HCT116 (cell line): ENCODE results near the gene C2orf72. TPM values are rescaled to one million over a fixed set of nuclear protein-coding genes. Genes with fewer than 3 reads are reported as not detected.

Experiments
- ATAC-seq: fragments of 200-7000 bp; cut with Tn5 transposase; 2 replicates; pipeline ENCODE4 v1.9.1; 2020; ENCODE audit warnings: mild to moderate bottlenecking, moderate library complexity
- BruUV-seq: library from RNA; stranded (reverse); fragments of 400-500 nt; replicated peaks from 2 replicates; lab custom pipeline; 2021; lab: Mats Ljungman, UMichigan
- CTCF ChIA-PET: fragments of 300-600 bp; sonication (Branson Sonifier 250); formaldehyde crosslinking; loops from one replicate; lab custom pipeline; 2021; ENCODE audit warnings: antibody characterized with exemption; lab: Charles Lee
- POLR2A ChIA-PET: fragments of 300-600, 350-600 bp; sonication (Branson Sonifier 250); formaldehyde crosslinking; loops from one replicate; lab custom pipeline; 2021; ENCODE audit warnings: antibody characterized with exemption; lab: Charles Lee
- RAD21 ChIA-PET, 2 experiments: fragments of 300-600 bp; sonication (Branson Sonifier 250); formaldehyde crosslinking; loops; one replicate each; lab custom pipeline; 2023; ENCODE audit warnings: low total read pairs in 2 of 2; ENCODE audit not compliant: uncharacterized antibody in 2 of 2, unreplicated experiment in 2 of 2, low non-redundant PET in 1 of 2; lab: Charles Lee
- DNase-seq: peaks from one replicate; pipeline ENCODE4 v3.0.0-alpha.2; 2010; ENCODE audit warnings: low read depth, low spot score
- H2AFZ ChIP-seq: fragments of 200-600 bp; shearing (Covaris generic), sonication (generic); 2 replicates; pipeline ENCODE4 v1.6.1; 2017; ENCODE audit warnings: low read depth, mixed run types, mixed read lengths, antibody characterized with exemption, low read length; ENCODE audit not compliant: poor library complexity, severe bottlenecking
- H3K27ac ChIP-seq: 2 replicates; pipeline ENCODE4 v1.5.1; 2012; ENCODE audit warnings: low read depth, low read length
- H3K27me3 ChIP-seq: fragments of 200-600 bp; sonication (generic); 2 replicates; pipeline ENCODE4 v1.6.1; 2016; ENCODE audit warnings: mixed run types, low read length, mixed read lengths; ENCODE audit not compliant: insufficient read depth
- H3K36me3 ChIP-seq, 2 experiments: fragments of 200-500 bp in 1 of 2; fragments of 200-600 bp in 1 of 2; sonication (Bioruptor generic) in 1 of 2; sonication (generic) in 1 of 2; 2 replicates each; pipeline versions ENCODE4 v1.5.1 to v1.6.1; 2014 to 2016; ENCODE audit warnings: low read length in 2 of 2, inconsistent platforms in 1 of 2, mixed read lengths in 1 of 2, mixed run types in 1 of 2; ENCODE audit not compliant: insufficient read depth in 2 of 2, control insufficient read depth in 1 of 2
- H3K4me1 ChIP-seq, 2 experiments: fragments of 200-600 bp in 1 of 2; sonication (generic) in 1 of 2; 2 replicates each; pipeline versions ENCODE4 v1.5.1 to v1.6.1; 2012 to 2017; ENCODE audit warnings: low read length in 2 of 2, inconsistent platforms in 1 of 2, mild to moderate bottlenecking in 1 of 2, mixed read lengths in 1 of 2, mixed run types in 1 of 2, moderate library complexity in 1 of 2; ENCODE audit not compliant: insufficient read depth in 2 of 2, control insufficient read depth in 1 of 2
- H3K4me2 ChIP-seq: fragments of 200-600 bp; sonication (generic); 2 replicates; pipeline ENCODE4 v1.6.1; 2017; ENCODE audit warnings: mixed run types, low read length, mixed read lengths
- H3K4me3 ChIP-seq, 2 experiments: fragments of 200-600 bp in 1 of 2; sonication (generic) in 1 of 2; replicated peaks in 1 of 2; 2 replicates each; pipeline ENCODE4 v1.5.1; 2011 to 2016; ENCODE audit warnings: low read length in 2 of 2, control low read depth in 1 of 2, low read depth in 1 of 2, mild to moderate bottlenecking in 1 of 2, mixed read lengths in 1 of 2, mixed run types in 1 of 2
- H3K79me2 ChIP-seq: fragments of 200-600 bp; sonication (generic); 2 replicates; pipeline ENCODE4 v1.6.1; 2017; ENCODE audit warnings: mild to moderate bottlenecking, mixed run types, low read length, moderate library complexity, mixed read lengths; ENCODE audit not compliant: insufficient read depth
- H3K9ac ChIP-seq: fragments of 200-600 bp; sonication (generic); 2 replicates; pipeline ENCODE4 v1.6.1; 2016; ENCODE audit warnings: low read length, mixed read lengths
- H3K9me2 ChIP-seq: fragments of 200-600 bp; sonication (generic), shearing (Covaris generic); 2 replicates; pipeline ENCODE4 v1.6.1; 2017; ENCODE audit warnings: mixed run types, mild to moderate bottlenecking, moderate library complexity; ENCODE audit not compliant: insufficient read depth
- H3K9me3 ChIP-seq, 2 experiments: fragments of 200-500 bp in 1 of 2; fragments of 200-600 bp in 1 of 2; sonication (Bioruptor generic) in 1 of 2; sonication (generic) in 1 of 2; 2 replicates each; pipeline ENCODE4 v1.6.1; 2014 to 2017; ENCODE audit warnings: low read length in 2 of 2, mixed read lengths in 2 of 2, inconsistent platforms in 1 of 2, low read depth in 1 of 2, mild to moderate bottlenecking in 1 of 2, mixed run types in 1 of 2, moderate library complexity in 1 of 2; ENCODE audit not compliant: control insufficient read depth in 1 of 2, insufficient read depth in 1 of 2
- H4K20me1 ChIP-seq: fragments of 200-600 bp; sonication (generic), shearing (Covaris generic); 2 replicates; pipeline ENCODE4 v1.6.1; 2017; ENCODE audit warnings: mixed run types, mild to moderate bottlenecking, moderate library complexity; ENCODE audit not compliant: insufficient read depth
- ATF3 ChIP-seq: IDR thresholded peaks from 2 replicates; pipeline ENCODE4 v1.6.1; 2012
- CEBPB ChIP-seq: IDR thresholded peaks from 2 replicates; pipeline ENCODE4 v1.6.1; 2012; ENCODE audit warnings: low read depth
- EGR1 ChIP-seq: IDR thresholded peaks from 2 replicates; pipeline ENCODE4 v1.6.1; 2012; ENCODE audit warnings: low read depth
- ELF1 ChIP-seq: IDR thresholded peaks from 2 replicates; pipeline ENCODE4 v1.6.1; 2012; ENCODE audit warnings: low read depth, borderline replicate concordance
- FOSL1 ChIP-seq: IDR thresholded peaks from 2 replicates; pipeline ENCODE4 v1.6.1; 2012; ENCODE audit warnings: low read depth
- MAX ChIP-seq: IDR thresholded peaks from 2 replicates; pipeline ENCODE4 v1.6.1; 2012
- REST ChIP-seq: IDR thresholded peaks from 2 replicates; pipeline ENCODE4 v1.6.1; 2012; ENCODE audit warnings: low read depth
- SIN3A ChIP-seq: IDR thresholded peaks from 2 replicates; pipeline ENCODE4 v1.6.1; 2012; ENCODE audit warnings: low read depth
- SP1 ChIP-seq: IDR thresholded peaks from 2 replicates; pipeline ENCODE4 v1.6.1; 2012; ENCODE audit warnings: low read depth
- TCF7L2 ChIP-seq: IDR thresholded peaks from 2 replicates; pipeline ENCODE4 v1.7.0; 2011; ENCODE audit warnings: borderline replicate concordance, inconsistent platforms; ENCODE audit not compliant: insufficient read depth, insufficient read length; ENCODE audit errors: extremely low read depth
- YY1 ChIP-seq: IDR thresholded peaks from 2 replicates; pipeline ENCODE4 v1.6.1; 2011; ENCODE audit warnings: low read length, low read depth, moderate library complexity, mild to moderate bottlenecking; ENCODE audit not compliant: insufficient replicate concordance; ENCODE audit errors: extremely low read depth
- ZFX ChIP-seq: fragments of 450-650 bp; IDR thresholded peaks from 2 replicates; pipeline ENCODE4 v1.6.1; 2017
- ZNF274 ChIP-seq: fragments of 200-500 bp; sonication (Bioruptor generic); IDR thresholded peaks from 2 replicates; pipeline ENCODE4 v1.6.1; 2014; ENCODE audit warnings: mild to moderate bottlenecking, low read depth, low read length, inconsistent platforms
- intact Hi-C: fragments of 100-400 bp; cut with micrococcal nuclease; formaldehyde crosslinking; loops from 2 replicates; pipeline ENCODE4 v1.10.0; 2022
- total RNA-seq: library from RNA; stranded (reverse); gene quantifications from one replicate; pipeline ENCODE4 v1.2.1, GENCODE V29; 2021; ENCODE audit not compliant: unreplicated experiment
- TF ChIP-seq, protein P1 (sequence below): IDR thresholded peaks from 2 replicates; pipeline ENCODE4 v1.6.1; 2011; ENCODE audit warnings: mild to moderate bottlenecking, low read length, moderate library complexity; ENCODE audit not compliant: insufficient replicate concordance; ENCODE audit errors: extremely low read depth

C2orf72 gene
- total RNA-seq, 1 experiment from 2014 or later, result 3.7 TPM

DNA sequence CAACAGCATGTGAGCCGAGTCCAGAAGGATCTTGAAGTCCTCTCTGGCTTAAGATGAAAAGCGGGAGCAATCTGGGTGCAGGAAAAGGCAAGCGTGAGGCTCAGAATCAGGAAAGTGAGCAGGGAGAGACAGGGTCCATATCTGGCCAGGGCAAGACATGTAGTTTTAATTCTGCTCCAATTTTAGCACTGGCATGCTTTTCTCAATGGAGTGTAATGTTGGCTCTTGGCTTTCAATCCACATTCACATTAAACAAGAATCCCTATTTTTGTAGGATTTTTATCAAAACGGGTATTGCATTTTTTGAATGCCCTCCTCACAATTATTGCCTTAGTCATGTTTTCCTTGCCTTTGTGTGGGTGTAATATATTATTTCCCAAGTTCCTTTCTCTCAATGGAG, 35.4 kb upstream of the C2orf72 start:
- no TSS peak for BruUV-seq
- Histone ChIP-seq H3K9ac (no peak overlapping the region), H4K20me1 (no peaks in the 10 kb centered on the region), H3K4me1 (no peaks in the 10 kb centered on the region), H3K4me3 (no peak overlapping the region), H3K27me3 (peaks cover 13% of the 10 kb centered on the region; the same call in 1 of the 2 replicates), H3K9me3 (no peaks in the 10 kb centered on the region; a peak in 1 of 4 replicates), H2AFZ (no peak overlapping the region), H3K4me2 (no peak overlapping the region), H3K9me2 (no peaks in the 10 kb centered on the region), H3K36me3 (no peaks in the 10 kb centered on the region), H3K27ac (no peak overlapping the region), H3K79me2 (no peaks in the 10 kb centered on the region)
- CTCF ChIA-PET, result no interaction called here
- intact Hi-C loops, result no loop called here
- no peak for ATAC-seq
- TF ChIP-seq FOSL1, result no peak
- no peak for TF ChIP-seq CEBPB
- TF ChIP-seq, protein P1, sequence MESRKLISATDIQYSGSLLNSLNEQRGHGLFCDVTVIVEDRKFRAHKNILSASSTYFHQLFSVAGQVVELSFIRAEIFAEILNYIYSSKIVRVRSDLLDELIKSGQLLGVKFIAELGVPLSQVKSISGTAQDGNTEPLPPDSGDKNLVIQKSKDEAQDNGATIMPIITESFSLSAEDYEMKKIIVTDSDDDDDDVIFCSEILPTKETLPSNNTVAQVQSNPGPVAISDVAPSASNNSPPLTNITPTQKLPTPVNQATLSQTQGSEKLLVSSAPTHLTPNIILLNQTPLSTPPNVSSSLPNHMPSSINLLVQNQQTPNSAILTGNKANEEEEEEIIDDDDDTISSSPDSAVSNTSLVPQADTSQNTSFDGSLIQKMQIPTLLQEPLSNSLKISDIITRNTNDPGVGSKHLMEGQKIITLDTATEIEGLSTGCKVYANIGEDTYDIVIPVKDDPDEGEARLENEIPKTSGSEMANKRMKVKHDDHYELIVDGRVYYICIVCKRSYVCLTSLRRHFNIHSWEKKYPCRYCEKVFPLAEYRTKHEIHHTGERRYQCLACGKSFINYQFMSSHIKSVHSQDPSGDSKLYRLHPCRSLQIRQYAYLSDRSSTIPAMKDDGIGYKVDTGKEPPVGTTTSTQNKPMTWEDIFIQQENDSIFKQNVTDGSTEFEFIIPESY, result no peak
- no peak for TF ChIP-seq ZNF274
- TF ChIP-seq TCF7L2, result no peak
- no peak for TF ChIP-seq YY1
- TF ChIP-seq SIN3A, result no peak
- TF ChIP-seq EGR1, result no peak
- no peak for TF ChIP-seq REST
- TF ChIP-seq ELF1, result no peak
- no peak for TF ChIP-seq SP1
- TF ChIP-seq MAX, result no peak
- no peak for TF ChIP-seq ZFX
- no peak for TF ChIP-seq ATF3
- RAD21 ChIA-PET, result no interaction called here
- POLR2A ChIA-PET, result no interaction called here
- no peak for DNase-seq
